ENCODE data around the gene GPC1. TPM values are rescaled to one million over a fixed set of nuclear protein-coding genes. Genes with fewer than 3 reads are reported as not detected.

The GPC1 gene
- total and polyA plus RNA-seq, 2 donors (not counting 3 experiments of a cell fraction or from before 2014, with no cell fraction given), result 9.6 to 31.1 TPM

DNA sequence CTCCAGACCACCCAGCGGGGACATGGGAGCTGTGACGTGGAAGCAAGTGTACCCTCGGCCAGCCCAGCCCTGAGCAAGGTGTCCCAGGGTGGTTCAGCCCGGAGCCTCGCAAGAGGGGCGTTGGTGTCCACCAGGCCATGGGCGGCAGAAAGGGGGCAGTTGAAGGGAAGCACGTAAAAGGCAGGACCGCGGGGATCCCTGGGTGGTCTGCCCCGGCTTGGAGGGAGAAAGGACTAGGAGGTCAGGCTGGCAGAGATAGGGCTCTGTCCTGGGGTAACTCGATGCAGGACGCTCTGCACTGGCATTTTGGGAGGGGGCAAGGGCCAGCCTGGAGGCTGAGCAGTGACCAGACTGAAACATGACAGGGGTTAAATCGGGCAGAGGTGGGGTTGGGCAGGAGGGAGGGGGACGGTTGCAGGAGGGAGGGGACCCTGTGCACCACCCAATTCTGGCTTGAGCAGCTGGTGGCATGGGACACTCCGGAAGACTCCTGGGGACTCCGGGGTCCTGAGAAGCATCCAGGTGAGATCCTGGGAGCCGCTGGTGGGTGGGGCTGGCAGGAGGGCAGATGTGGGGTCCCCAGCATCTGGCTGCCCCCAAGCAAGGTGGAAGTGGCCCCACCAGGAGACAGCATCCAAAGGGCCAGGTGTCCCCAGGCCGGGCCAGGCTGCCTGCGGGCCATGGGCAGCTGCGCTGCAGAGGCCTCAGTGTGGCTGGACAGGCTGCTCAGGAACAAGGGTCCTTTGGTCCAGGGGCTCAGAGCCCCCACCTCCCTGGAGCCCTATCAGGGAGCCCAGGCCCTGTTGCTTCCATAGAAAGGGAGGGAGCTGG lies 46.8 kb upstream of the GPC1 start:
- TF ChIP-seq, protein P1, sequence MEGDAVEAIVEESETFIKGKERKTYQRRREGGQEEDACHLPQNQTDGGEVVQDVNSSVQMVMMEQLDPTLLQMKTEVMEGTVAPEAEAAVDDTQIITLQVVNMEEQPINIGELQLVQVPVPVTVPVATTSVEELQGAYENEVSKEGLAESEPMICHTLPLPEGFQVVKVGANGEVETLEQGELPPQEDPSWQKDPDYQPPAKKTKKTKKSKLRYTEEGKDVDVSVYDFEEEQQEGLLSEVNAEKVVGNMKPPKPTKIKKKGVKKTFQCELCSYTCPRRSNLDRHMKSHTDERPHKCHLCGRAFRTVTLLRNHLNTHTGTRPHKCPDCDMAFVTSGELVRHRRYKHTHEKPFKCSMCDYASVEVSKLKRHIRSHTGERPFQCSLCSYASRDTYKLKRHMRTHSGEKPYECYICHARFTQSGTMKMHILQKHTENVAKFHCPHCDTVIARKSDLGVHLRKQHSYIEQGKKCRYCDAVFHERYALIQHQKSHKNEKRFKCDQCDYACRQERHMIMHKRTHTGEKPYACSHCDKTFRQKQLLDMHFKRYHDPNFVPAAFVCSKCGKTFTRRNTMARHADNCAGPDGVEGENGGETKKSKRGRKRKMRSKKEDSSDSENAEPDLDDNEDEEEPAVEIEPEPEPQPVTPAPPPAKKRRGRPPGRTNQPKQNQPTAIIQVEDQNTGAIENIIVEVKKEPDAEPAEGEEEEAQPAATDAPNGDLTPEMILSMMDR (IDR thresholded peaks at IDR 0.05; ENCODE audit: extremely low read depth in 1 of 2, insufficient read depth in 1 of 2, low read depth in 1 of 2, low read length in 2 of 2), result no peak
- TF ChIP-seq, protein P2, sequence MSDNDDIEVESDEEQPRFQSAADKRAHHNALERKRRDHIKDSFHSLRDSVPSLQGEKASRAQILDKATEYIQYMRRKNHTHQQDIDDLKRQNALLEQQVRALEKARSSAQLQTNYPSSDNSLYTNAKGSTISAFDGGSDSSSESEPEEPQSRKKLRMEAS (IDR thresholded peaks at IDR 0.05; ENCODE audit: insufficient read depth, insufficient read length), result no peak
- TF ChIP-seq POLR2A (IDR thresholded peaks at IDR 0.05; ENCODE audit: low read depth, low read length), result no peak
- no peak for TF ChIP-seq EZH2 (IDR thresholded peaks at IDR 0.05; ENCODE audit: borderline replicate concordance, low read depth, low read length, severe bottlenecking)
- TF ChIP-seq MYC (IDR thresholded peaks at IDR 0.05; ENCODE audit: low read depth, low read length), result no peak
- no peak for TF ChIP-seq GATA2 (IDR thresholded peaks at IDR 0.05; ENCODE audit: insufficient read depth, insufficient read length, low read depth, low read length)
- no peak for TF ChIP-seq FOS (IDR thresholded peaks at IDR 0.05; ENCODE audit: borderline replicate concordance, insufficient read depth, low read length)
- no peak for TF ChIP-seq POLR2AphosphoS5 (IDR thresholded peaks at IDR 0.05; ENCODE audit: insufficient read depth, low read depth, low read length)
- dilution Hi-C loops (cut with MboI; ENCODE audit: extremely low pct_ligation_motif_present, low sequenced_read_pairs) (no loop called here), intact Hi-C loops (cut with micrococcal nuclease) (no loop called here)
- no peaks in the 10 kb centered on the region for H4K20me1 ChIP-seq (replicated peaks; ENCODE audit: control insufficient read depth, extremely low read depth, insufficient read depth, low read length)
- ChIA-PET POLR2A (no interaction called here), CTCF (no interaction called here)
- BruUV-seq (replicated peaks), result no TSS peak
- H3K79me2 ChIP-seq (ENCODE audit: control insufficient read depth, insufficient read depth, low read length), result no peaks in the 10 kb centered on the region
- H3K4me1 ChIP-seq (ENCODE audit: control insufficient read depth, extremely low read depth, insufficient read depth, low read length), result peaks cover 10% of the 10 kb centered on the region
- H3K9me1 ChIP-seq (replicated peaks; ENCODE audit: control insufficient read depth, extremely low read depth, insufficient read depth, low read length), result no peaks in the 10 kb centered on the region
- H3K36me3 ChIP-seq (ENCODE audit: control insufficient read depth in 2 of 2, extremely low read depth in 1 of 2, insufficient read depth in 2 of 2, low read length in 2 of 2), result no peaks in the 10 kb centered on the region
- H3K27me3 ChIP-seq (ENCODE audit: control insufficient read depth in 2 of 2, insufficient read depth in 2 of 2, low read length in 2 of 2), result no peaks in the 10 kb centered on the region
- no peak overlapping the region for H2AFZ ChIP-seq (ENCODE audit: low read depth, low read length)
- FAIRE-seq (no peak), DNase-seq (ENCODE audit: low read depth, low spot score) (no peak)
- H3K9me3 ChIP-seq (replicated peaks; ENCODE audit: control insufficient read depth, insufficient read depth, low read length), result no peaks in the 10 kb centered on the region
- H3K4me2 ChIP-seq (ENCODE audit: insufficient read depth, low read length), result no peak overlapping the region
- no peak overlapping the region for H3K9ac ChIP-seq (replicated peaks; ENCODE audit: extremely low read depth, insufficient read depth, low read length)
- H3K27ac ChIP-seq (ENCODE audit: insufficient read depth, low read depth, low read length), result no peak overlapping the region
- no peak overlapping the region for H3K4me3 ChIP-seq (replicated peaks in 1 of 3; ENCODE audit: insufficient read depth in 1 of 3, low read depth in 1 of 3, low read length in 3 of 3)
